Esophagus muscularis mucosa (tissue), 4 donors: ENCODE results near the gene DTNA. TPM values are rescaled to one million over a fixed set of nuclear protein-coding genes. Genes with fewer than 3 reads are reported as not detected.

ENCODE experiments used
- DNase-seq: peaks from one replicate; pipeline ENCODE4 v3.0.0-alpha.2; 2017; ENCODE audit errors: extremely low spot score
- H3K27ac ChIP-seq, 4 donors: fragments of 200-600 bp; sonication (generic); replicated peaks in 1 of 4; 1 replicate in 3 of 4; 2 replicates in 1 of 4; pipeline ENCODE4 v1.5.1; 2016 to 2019; ENCODE audit warnings: mild to moderate bottlenecking in 1 of 4
- H3K27me3 ChIP-seq, 4 donors: fragments of 200-600 bp; sonication (generic); one replicate each; pipeline versions ENCODE4 v1.5.1 to v1.6.0; 2016 to 2019
- H3K36me3 ChIP-seq, 4 donors: fragments of 200-600 bp; sonication (generic); one replicate each; pipeline ENCODE4 v1.5.1; 2016 to 2019
- H3K4me1 ChIP-seq, 4 donors: fragments of 200-600 bp; sonication (generic); one replicate each; pipeline ENCODE4 v1.5.1; 2016 to 2019
- H3K4me3 ChIP-seq, 4 donors: fragments of 200-600 bp; sonication (generic); 1 replicate in 2 of 4; 2 replicates in 2 of 4; pipeline ENCODE4 v1.5.1; 2016 to 2019; ENCODE audit warnings: mild to moderate bottlenecking in 4 of 4, moderate library complexity in 1 of 4
- H3K9me3 ChIP-seq, 4 donors: fragments of 200-600 bp; sonication (generic); 1 replicate in 3 of 4; 2 replicates in 1 of 4; pipeline ENCODE4 v1.5.1; 2016 to 2019
- CTCF ChIP-seq, 3 experiments: fragments of 200-600 bp in 2 of 3; fragments of 450-650 bp in 1 of 3; sonication (generic) in 2 of 3; IDR thresholded peaks; one replicate each; pipeline ENCODE4 v1.5.1; 2017 to 2019; ENCODE audit warnings: antibody characterized with exemption in 3 of 3, mild to moderate bottlenecking in 2 of 3, moderate library complexity in 1 of 3
- EP300 ChIP-seq: sonication (generic); formaldehyde crosslinking; IDR thresholded peaks from one replicate; pipeline ENCODE4 v1.6.1; 2017; ENCODE audit warnings: antibody characterized with exemption
- POLR2A ChIP-seq: fragments of 450-650 bp; IDR thresholded peaks from one replicate; pipeline ENCODE4 v1.6.1; 2017; ENCODE audit warnings: antibody characterized with exemption, moderate library complexity, mild to moderate bottlenecking, low read depth
- POLR2AphosphoS5 ChIP-seq, 2 donors: sonication (generic); formaldehyde crosslinking; IDR thresholded peaks; one replicate each; pipeline ENCODE4 v1.6.1; 2017; ENCODE audit warnings: antibody characterized with exemption in 2 of 2
- WGBS: methylation state at CpG from one replicate; pipeline ENCODE4 v1.1.5; 2018; 5-methylcytosine and 5-hydroxymethylcytosine counted together
- intact Hi-C: fragments of 100-400 bp; cut with DNase I; formaldehyde crosslinking; loops from one replicate; pipeline ENCODE4 v1.15.1; 2023
- total RNA-seq, 4 donors: library from RNA; depleted of rRNA; stranded (reverse); fragments of >200 nt; gene quantifications; one replicate each; pipeline versions ENCODE4 v1.1.0 to v1.2.1, GENCODE V29; 2016

Gene DTNA
- total RNA-seq, 4 donors from 2014 or later: 189 to 284 (median 242) TPM

GRCh38 chr18:34795070-34795732 is 85.1 kb downstream of the DTNA start:
- WGBS: 51% methylated on average over 6 of the region's 6 CpGs

GRCh38 chr18:34796035-34796657 is 86.0 kb downstream of the DTNA start:
- TF ChIP-seq EP300 (no peak), POLR2AphosphoS5 (IDR thresholded peaks at IDR 0.05) (no peak), CTCF (IDR thresholded peaks at IDR 0.05) (no peak), POLR2A (no peak)
- intact Hi-C loops: no loop called here
- no peak for DNase-seq
- Histone ChIP-seq H3K36me3 (peaks cover 0 to 4% (median 1%) of the 10 kb centered on the region in 4 donors), H3K27ac (peak overlapping the region; percentile 36 to 64 (median 60)), H3K27me3 (no peaks in the 10 kb centered on the region), H3K9me3 (no peaks in the 10 kb centered on the region), H3K4me3 (no peak overlapping the region), H3K4me1 (peaks cover 16 to 36% (median 20%) of the 10 kb centered on the region in 4 donors)
- WGBS: 49% methylated on average over 7 of the region's 7 CpGs

More at GRCh38 chr18:34795070-34795732, 85.1 kb downstream of the DTNA start:
- H3K4me1 ChIP-seq: peaks cover 16 to 36% (median 20%) of the 10 kb centered on the region in 4 donors
- no peaks in the 10 kb centered on the region for H3K9me3 ChIP-seq
- H3K36me3 ChIP-seq: peaks cover 0 to 4% (median 1%) of the 10 kb centered on the region in 4 donors
- peak overlapping the region; percentile 36 to 64 (median 60) for H3K27ac ChIP-seq
- no peak for DNase-seq
- TF ChIP-seq EP300 (no peak), POLR2A (no peak), POLR2AphosphoS5 (IDR thresholded peaks at IDR 0.05) (peak in 1 of 2 donors; percentile 44)
- H3K4me3 ChIP-seq: no peak overlapping the region
- intact Hi-C loops: no loop called here
- H3K27me3 ChIP-seq: no peaks in the 10 kb centered on the region

GRCh38 chr18:34799291-34799690 is 89.2 kb downstream of the DTNA start:
- Histone ChIP-seq H3K4me3 (no peak overlapping the region), H3K27me3 (no peaks in the 10 kb centered on the region), H3K9me3 (no peaks in the 10 kb centered on the region), H3K36me3 (no peaks in the 10 kb centered on the region), H3K27ac (no peak overlapping the region), H3K4me1 (peaks cover 23 to 63% (median 44%) of the 10 kb centered on the region in 4 donors)
- no peak for TF ChIP-seq POLR2A
- TF ChIP-seq POLR2AphosphoS5 (IDR thresholded peaks at IDR 0.05): no peak
- TF ChIP-seq CTCF (IDR thresholded peaks at IDR 0.05): no peak
- no peak for DNase-seq
- WGBS: 77% methylated on average over 4 of the region's 4 CpGs
- intact Hi-C loops: no loop called here

GRCh38 chr18:34800381-34800780 is 90.3 kb downstream of the DTNA start:
- intact Hi-C loops: no loop called here
- peaks cover 15 to 61% (median 43%) of the 10 kb centered on the region in 4 donors for H3K4me1 ChIP-seq

More at GRCh38 chr18:34800381-34800780, 90.3 kb downstream of the DTNA start:
- DNase-seq: no peak
- 81% methylated on average over 1 of the region's 1 CpG for WGBS
- H3K36me3 ChIP-seq: no peaks in the 10 kb centered on the region
- H3K27ac ChIP-seq: no peak overlapping the region
- no peaks in the 10 kb centered on the region for H3K27me3 ChIP-seq
- no peaks in the 10 kb centered on the region for H3K9me3 ChIP-seq
- TF ChIP-seq POLR2AphosphoS5 (IDR thresholded peaks at IDR 0.05): no peak
- no peak for TF ChIP-seq EP300
- no peak for TF ChIP-seq CTCF (IDR thresholded peaks at IDR 0.05)
- TF ChIP-seq POLR2A: no peak
- no peak overlapping the region for H3K4me3 ChIP-seq
